Erythroblast (primary cell): Measurements from ENCODE around the gene KIFC3.
"Not testable (repeated sequence)": the region's sequence is repeated elsewhere in the genome, so short reads cannot be mapped to it uniquely, and the experiment has no call there.

Experiments used
- GATA1 ChIP-seq: IDR thresholded peaks from 2 replicates; pipeline ENCODE4 v1.6.1; 2011; ENCODE audit warnings: low read depth, mild to moderate bottlenecking, control low read depth, low read length, moderate library complexity
- POLR2A ChIP-seq: IDR thresholded peaks from 2 replicates; pipeline ENCODE4 v1.6.1; 2011; ENCODE audit warnings: mild to moderate bottlenecking, low read length

GRCh38 chr16:57835439-57835838, 33.1 kb upstream of the KIFC3 start:
- not testable (repeated sequence) for TF ChIP-seq POLR2A, GATA1
